Mucosa of descending colon (tissue), 3 donors: ENCODE data around the gene DUSP6. TPM values are rescaled to one million over a fixed set of nuclear protein-coding genes. Genes with fewer than 3 reads are reported as not detected.
A peak's percentile ranks its signal among the peaks of the same experiment; 100 is the strongest.

ENCODE experiments used
- ATAC-seq: fragments of 200-7000 bp; cut with Tn5 transposase; one replicate; pipeline ENCODE4 v1.9.1; 2020; ENCODE audit warnings: mild to moderate bottlenecking, moderate library complexity
- DNase-seq, 3 donors: peaks; one replicate each; pipeline ENCODE4 v3.0.0-alpha.2; 2020
- H3K36me3 ChIP-seq: fragments of 200-600 bp; one replicate; pipeline ENCODE4 v1.8.0; 2021; ENCODE audit warnings: low read depth, mild to moderate bottlenecking
- H3K4me1 ChIP-seq: fragments of 200-600 bp; one replicate; pipeline ENCODE4 v1.8.0; 2021; ENCODE audit warnings: low read depth, mild to moderate bottlenecking
- H3K4me3 ChIP-seq: fragments of 200-600 bp; one replicate; pipeline ENCODE4 v1.8.0; 2021; ENCODE audit warnings: mild to moderate bottlenecking
- H3K9me3 ChIP-seq: fragments of 200-600 bp; one replicate; pipeline ENCODE4 v1.8.0; 2021; ENCODE audit warnings: mild to moderate bottlenecking
- intact Hi-C, 2 donors: fragments of 100-400 bp; cut with DNase I in 1 of 2; cut with micrococcal nuclease in 1 of 2; formaldehyde crosslinking; loops; one replicate each; pipeline versions ENCODE4 v1.11.0 to v1.11.1; 2022; cut with DNase I, micrococcal nuclease
- total RNA-seq, 3 donors: library from RNA; stranded (reverse); fragmentation: NEBNext Ultra II Directional in 2 of 3; extraction: Animal tissue kit (Norgen Biotek cat#: 25700) in 2 of 3; gene quantifications; one replicate each; pipeline versions ENCODE4 v1.2.1 to v1.2.4, GENCODE V29; 2021 to 2023
- TF ChIP-seq, protein P1 (sequence below): fragments of 200-600 bp; IDR thresholded peaks from one replicate; pipeline ENCODE4 v1.8.0; 2022; ENCODE audit warnings: antibody characterized with exemption, mild to moderate bottlenecking
- donor health status: DM: no; HTN: no; CAD: no; lungs with moderate emphysema.
- donor health status: DM: no; HTN: no; CAD: no.
- donor health status: DM: no; HTN: yes; CAD: no.

DUSP6 gene
- total RNA-seq, 3 donors from 2014 or later, result 56.6 to 82.1 (median 65.0) TPM

DNA sequence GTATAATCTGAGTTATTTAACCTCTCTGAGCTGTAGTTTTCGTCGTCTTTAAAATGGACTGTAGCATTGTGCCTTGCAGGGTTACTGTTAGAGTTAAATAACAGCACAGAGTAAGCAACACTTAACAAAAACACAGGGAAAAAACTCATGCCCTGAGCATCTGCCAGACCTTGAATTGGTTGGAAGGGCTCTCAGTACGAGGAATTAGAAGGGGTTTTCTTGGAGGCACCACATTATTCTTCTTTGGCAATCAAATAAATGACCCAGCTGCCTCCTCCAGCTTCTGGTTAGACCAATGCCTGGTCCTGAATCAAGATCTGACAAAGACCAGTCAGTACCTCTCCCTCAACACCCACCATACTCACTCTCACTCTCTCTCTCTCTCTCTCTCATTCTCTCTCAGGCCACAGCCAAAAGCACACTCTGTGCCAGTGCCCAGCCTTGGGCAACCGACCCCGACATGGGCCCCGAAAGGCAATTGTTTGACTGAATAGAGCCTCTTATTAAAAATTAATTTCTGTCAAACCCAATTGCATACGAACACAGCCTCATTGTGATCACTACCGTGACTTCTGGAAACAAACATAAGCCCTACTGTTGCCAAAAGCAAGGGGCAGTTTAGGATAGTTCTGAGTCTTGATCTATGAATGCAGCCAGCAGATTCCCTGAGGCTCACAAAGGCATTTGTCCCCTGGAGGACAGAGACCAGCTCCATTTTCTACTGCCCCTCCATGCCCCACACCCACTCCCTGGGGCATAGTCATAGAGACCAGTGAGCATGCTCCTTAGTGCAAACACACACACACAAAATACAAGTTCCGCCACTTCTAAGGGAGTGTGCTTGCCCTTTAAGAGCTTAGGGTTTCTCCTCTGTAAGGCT, 23.9 kb downstream of the DUSP6 start:
- TF ChIP-seq, protein P1, sequence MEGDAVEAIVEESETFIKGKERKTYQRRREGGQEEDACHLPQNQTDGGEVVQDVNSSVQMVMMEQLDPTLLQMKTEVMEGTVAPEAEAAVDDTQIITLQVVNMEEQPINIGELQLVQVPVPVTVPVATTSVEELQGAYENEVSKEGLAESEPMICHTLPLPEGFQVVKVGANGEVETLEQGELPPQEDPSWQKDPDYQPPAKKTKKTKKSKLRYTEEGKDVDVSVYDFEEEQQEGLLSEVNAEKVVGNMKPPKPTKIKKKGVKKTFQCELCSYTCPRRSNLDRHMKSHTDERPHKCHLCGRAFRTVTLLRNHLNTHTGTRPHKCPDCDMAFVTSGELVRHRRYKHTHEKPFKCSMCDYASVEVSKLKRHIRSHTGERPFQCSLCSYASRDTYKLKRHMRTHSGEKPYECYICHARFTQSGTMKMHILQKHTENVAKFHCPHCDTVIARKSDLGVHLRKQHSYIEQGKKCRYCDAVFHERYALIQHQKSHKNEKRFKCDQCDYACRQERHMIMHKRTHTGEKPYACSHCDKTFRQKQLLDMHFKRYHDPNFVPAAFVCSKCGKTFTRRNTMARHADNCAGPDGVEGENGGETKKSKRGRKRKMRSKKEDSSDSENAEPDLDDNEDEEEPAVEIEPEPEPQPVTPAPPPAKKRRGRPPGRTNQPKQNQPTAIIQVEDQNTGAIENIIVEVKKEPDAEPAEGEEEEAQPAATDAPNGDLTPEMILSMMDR, result no peak
- peaks cover 11% of the 10 kb centered on the region for H3K4me1 ChIP-seq
- H3K9me3 ChIP-seq, result no peaks in the 10 kb centered on the region
- no peaks in the 10 kb centered on the region for H3K36me3 ChIP-seq
- H3K4me3 ChIP-seq, result no peak overlapping the region
- intact Hi-C loops, result no loop called here
- no peak for DNase-seq
- ATAC-seq, result no peak

DNA sequence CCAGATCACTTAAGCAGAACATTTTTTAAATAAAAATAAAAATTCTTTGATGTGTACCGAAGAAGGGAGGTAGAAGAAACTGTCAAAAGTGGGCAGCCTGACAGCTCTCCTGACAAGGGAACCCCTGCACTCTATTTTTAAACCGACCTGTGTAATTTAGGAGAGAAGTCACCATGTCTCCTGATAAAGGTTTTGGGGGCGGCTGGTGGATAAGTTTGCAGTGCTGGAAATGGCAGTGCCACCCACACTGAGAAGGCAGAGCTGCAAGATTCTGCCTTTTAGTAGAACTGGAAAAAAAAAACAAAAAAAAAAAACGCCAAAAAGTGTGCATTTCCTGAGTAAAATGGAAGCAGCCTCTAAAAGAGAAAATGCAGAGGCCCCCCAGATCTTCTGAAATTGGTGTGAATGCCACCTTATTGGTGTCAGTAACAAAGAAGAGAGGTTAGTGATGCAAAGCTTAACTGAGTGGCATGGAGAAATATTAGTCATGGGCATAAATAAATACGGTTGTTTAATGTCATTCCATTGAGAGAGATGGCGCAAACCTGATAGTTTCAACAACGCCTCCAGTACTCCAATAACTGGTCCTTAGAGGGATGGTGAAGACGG, 24.7 kb downstream of the DUSP6 start:
- intact Hi-C loops, result no loop called here
- TF ChIP-seq, protein P1, result no peak
- Histone ChIP-seq H3K9me3 (no peaks in the 10 kb centered on the region), H3K36me3 (no peaks in the 10 kb centered on the region), H3K4me1 (peaks cover 11% of the 10 kb centered on the region), H3K4me3 (no peak overlapping the region)
- DNase-seq (no peak), ATAC-seq (no peak)

GRCh38 chr12:89326239-89327040, 25.9 kb downstream of the DUSP6 start:
- TF ChIP-seq, protein P1, result no peak
- peaks cover 11% of the 10 kb centered on the region for H3K4me1 ChIP-seq
- H3K36me3 ChIP-seq, result no peaks in the 10 kb centered on the region
- intact Hi-C loops, result no loop called here
- ATAC-seq, result peak; percentile 45
- H3K4me3 ChIP-seq, result no peak overlapping the region
- no peaks in the 10 kb centered on the region for H3K9me3 ChIP-seq
- DNase-seq, result no peak

- H3K4me3 ChIP-seq, result no peak overlapping the region
- intact Hi-C loops, result no loop called here
- TF ChIP-seq, protein P1, result no peak
- H3K9me3 ChIP-seq, result no peaks in the 10 kb centered on the region
- no peak for ATAC-seq
- no peaks in the 10 kb centered on the region for H3K36me3 ChIP-seq
- DNase-seq, result no peak
- peaks cover 11% of the 10 kb centered on the region for H3K4me1 ChIP-seq
Measured at GRCh38 chr12:89325495-89325894, 26.8 kb downstream of the DUSP6 start.

- ATAC-seq (no peak), DNase-seq (no peak)
- Histone ChIP-seq H3K36me3 (no peaks in the 10 kb centered on the region), H3K9me3 (no peaks in the 10 kb centered on the region), H3K4me3 (no peak overlapping the region), H3K4me1 (peaks cover 11% of the 10 kb centered on the region)
- TF ChIP-seq, protein P1, result no peak
- intact Hi-C loops, result no loop called here
Measured at GRCh38 chr12:89324437-89324836, 27.9 kb downstream of the DUSP6 start.
